ENCODE results near the gene BFSP1. TPM values are rescaled to one million over a fixed set of nuclear protein-coding genes. Genes with fewer than 3 reads are reported as not detected.

Gene BFSP1
- total RNA-seq, 3 donors from 2014 or later, result 0.17 to 1.1 (median 0.70) TPM

DNA sequence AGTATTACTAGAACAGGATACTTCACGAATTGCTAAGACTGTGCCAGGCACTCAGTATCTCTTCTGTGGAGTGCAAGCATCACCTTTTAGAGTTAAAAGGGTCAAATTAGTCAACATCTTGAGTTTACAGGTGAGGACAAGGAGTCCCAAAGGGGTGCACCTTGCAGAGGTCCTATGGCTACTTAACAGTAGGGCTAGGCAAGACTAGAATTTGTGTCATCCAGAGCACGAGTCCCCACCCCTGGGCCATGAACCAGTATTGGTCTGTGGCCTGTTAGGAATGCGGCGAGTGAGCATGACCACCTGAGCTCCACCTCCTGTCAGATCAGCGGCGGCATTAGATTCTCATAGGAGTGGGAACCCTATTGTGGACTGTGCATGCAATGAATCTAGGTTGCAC, 28.2 kb upstream of the BFSP1 start:
- ATAC-seq (no peak), DNase-seq (no peak)
- Histone ChIP-seq H3K9me3 (no peaks in the 10 kb centered on the region), H3K4me3 (no peak overlapping the region), H3K36me3 (ENCODE audit: low read depth) (no peaks in the 10 kb centered on the region), H3K4me1 (ENCODE audit: low read depth) (peaks cover 24% of the 10 kb centered on the region)
- TF ChIP-seq CTCF (IDR thresholded peaks at IDR 0.05), result no peak
- intact Hi-C loops (cut with DNase I, micrococcal nuclease), result no loop called here

DNA sequence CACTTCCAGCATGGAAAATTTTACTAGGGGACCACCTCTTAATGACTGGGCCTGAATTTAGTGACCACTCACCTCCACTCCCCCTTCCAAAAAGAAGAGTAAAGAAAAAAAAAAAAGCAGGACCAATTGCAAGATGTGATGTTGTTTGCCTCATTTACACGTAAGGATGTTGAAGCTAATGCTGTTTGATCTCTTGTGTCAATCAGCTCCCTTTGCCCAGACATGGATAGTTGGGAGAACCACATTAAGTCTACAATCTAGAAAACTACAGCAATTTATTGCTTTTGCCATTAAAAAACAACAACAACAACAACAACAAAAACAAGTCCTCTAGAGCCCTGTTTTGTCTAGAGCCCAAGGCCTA, 27.7 kb upstream of the BFSP1 start:
- H3K36me3 ChIP-seq (ENCODE audit: low read depth), result no peaks in the 10 kb centered on the region
- TF ChIP-seq CTCF (IDR thresholded peaks at IDR 0.05), result no peak
- H3K4me1 ChIP-seq (ENCODE audit: low read depth), result peaks cover 24% of the 10 kb centered on the region
- DNase-seq (no peak), ATAC-seq (no peak)
- intact Hi-C loops (cut with DNase I, micrococcal nuclease), result no loop called here
- H3K4me3 ChIP-seq, result no peak overlapping the region
- H3K9me3 ChIP-seq, result no peaks in the 10 kb centered on the region

DNA sequence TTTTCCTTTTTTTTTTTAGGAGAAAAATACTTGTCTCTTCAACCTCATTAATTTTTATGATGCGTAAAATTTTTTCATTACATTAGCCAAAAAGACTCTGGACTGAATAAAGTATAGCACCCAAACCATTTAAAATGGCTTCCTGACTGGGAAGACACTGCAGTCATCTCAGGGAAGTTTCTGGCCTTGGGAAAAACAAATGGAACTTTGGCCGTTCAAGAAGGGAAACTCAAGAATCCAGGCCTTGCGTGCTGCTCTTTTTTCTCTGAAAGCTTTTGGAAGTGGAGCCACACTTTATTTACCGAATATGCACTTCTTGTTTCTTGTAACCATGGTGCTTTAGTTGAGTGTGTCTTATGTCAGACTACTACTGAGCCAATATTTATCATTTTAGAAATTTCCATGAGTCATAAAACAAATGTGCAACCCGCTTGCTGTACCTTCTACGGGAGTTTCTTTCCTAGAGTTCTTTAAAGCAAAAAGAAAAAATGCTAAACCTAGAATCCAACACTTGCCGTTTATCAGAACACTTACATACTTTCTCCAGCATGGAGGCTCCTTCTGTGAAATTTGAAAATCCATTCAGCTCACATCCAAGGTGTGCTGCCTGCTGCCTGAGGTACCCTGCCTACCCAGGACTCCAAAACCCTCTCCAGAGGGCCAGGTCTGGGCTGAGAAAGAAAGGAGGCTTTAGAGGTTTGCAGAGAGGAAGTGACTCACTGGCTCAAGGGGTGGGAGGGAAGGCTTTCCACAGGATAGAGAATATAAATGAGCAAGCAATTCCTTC, 27.2 kb upstream of the BFSP1 start:
- DNase-seq, result peak in 1 of 3 donors; percentile 44
- peak; percentile 76 for ATAC-seq
- TF ChIP-seq CTCF (IDR thresholded peaks at IDR 0.05), result no peak
- no peaks in the 10 kb centered on the region for H3K36me3 ChIP-seq (ENCODE audit: low read depth)
- H3K4me1 ChIP-seq (ENCODE audit: low read depth), result peaks cover 24% of the 10 kb centered on the region
- intact Hi-C loops (cut with DNase I, micrococcal nuclease), result no loop called here
- H3K9me3 ChIP-seq, result no peaks in the 10 kb centered on the region
- no peak overlapping the region for H3K4me3 ChIP-seq

DNA sequence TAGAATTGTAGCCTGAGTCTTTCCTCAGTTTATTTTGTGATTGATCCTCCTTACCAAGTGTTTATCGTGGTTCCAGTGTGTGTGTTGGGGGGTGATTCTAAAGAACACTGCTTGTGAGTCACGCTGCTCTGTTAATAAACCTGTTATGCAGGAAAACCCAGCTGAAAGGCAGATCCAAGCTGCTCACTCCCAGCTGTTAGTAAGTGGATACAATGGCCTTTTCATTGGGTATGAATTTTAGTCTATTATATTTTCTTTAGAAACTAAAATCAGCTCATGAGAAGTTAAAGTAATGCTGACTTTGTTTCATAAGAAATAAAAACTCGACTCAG, 26.5 kb upstream of the BFSP1 start:
- TF ChIP-seq CTCF (IDR thresholded peaks at IDR 0.05), result no peak
- DNase-seq (peak in 1 of 3 donors; percentile 40), ATAC-seq (peak; percentile 87)
- peaks cover 24% of the 10 kb centered on the region for H3K4me1 ChIP-seq (ENCODE audit: low read depth)
- no peak overlapping the region for H3K4me3 ChIP-seq
- intact Hi-C loops (cut with DNase I, micrococcal nuclease), result no loop called here
- no peaks in the 10 kb centered on the region for H3K9me3 ChIP-seq
- H3K36me3 ChIP-seq (ENCODE audit: low read depth), result no peaks in the 10 kb centered on the region

DNA sequence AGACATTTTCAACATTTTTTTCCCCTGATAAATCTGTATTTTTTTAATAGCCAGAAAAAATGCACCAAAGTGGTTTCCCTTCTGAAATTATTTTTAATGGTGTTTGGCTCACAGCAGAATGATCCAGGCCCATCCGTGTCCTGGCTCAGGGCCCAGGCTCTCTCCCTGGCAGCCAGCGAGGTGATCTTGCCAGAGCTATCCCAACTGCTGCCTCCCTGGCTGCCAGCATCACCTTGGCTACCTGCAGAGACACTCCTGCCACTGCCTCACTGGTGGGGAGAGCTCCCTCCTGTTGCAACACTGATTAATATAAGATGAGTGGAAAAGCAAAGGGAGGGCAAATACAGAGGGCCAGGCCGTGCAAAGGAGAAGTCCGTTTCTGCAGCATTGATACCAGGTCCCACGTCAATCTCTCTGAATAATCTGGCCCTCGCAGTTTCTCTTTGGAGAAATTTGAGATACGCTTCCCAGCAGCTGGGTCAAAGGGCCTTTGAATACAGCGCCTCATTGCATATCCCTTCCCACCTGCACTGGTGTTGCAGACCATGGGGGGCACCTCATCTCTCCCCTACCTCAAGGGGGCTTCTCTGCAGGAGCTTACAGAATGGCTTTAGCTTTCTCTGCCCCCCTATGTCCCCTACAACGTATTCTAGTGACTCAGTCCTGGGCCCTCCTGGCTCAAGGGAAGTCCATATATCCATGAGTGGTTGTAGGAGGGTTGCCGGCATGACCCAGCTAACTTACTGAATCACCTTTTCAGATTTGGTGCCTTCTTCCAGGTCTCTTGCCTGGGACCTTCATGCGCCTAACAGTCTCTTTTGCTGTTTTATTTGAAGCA, 25.9 kb upstream of the BFSP1 start:
- no peaks in the 10 kb centered on the region for H3K9me3 ChIP-seq
- TF ChIP-seq CTCF (IDR thresholded peaks at IDR 0.05), result no peak
- H3K36me3 ChIP-seq (ENCODE audit: low read depth), result no peaks in the 10 kb centered on the region
- intact Hi-C loops (cut with DNase I, micrococcal nuclease), result no loop called here
- DNase-seq (peak; percentile 62 to 77 (median 75)), ATAC-seq (peak; percentile 70)
- H3K4me3 ChIP-seq, result no peak overlapping the region
- H3K4me1 ChIP-seq (ENCODE audit: low read depth), result peaks cover 24% of the 10 kb centered on the region

Data from mucosa of descending colon (tissue), 3 donors.